ENCODE data around the gene GRAP. TPM values are rescaled to one million over a fixed set of nuclear protein-coding genes. Genes with fewer than 3 reads are reported as not detected.
"Not testable (repeated sequence)": the region's sequence is repeated elsewhere in the genome, so short reads cannot be mapped to it uniquely, and the experiment has no call there.

GRAP gene
- total RNA-seq, 4 donors from 2014 or later, result 2.1 to 4.1 (median 3.5) TPM

GRCh38 chr17:19021622-19022083 is 25.1 kb downstream of the GRAP start:
- H3K9me3 ChIP-seq, result no peaks in the 10 kb centered on the region
- TF ChIP-seq CTCF (IDR thresholded peaks at IDR 0.05) (no peak), POLR2A (IDR thresholded peaks at IDR 0.05; ENCODE audit: low read depth) (no peak), EP300 (IDR thresholded peaks at IDR 0.05) (no peak), POLR2AphosphoS5 (IDR thresholded peaks at IDR 0.05) (no peak)
- H3K4me1 ChIP-seq, result no peaks in the 10 kb centered on the region
- DNase-seq (ENCODE audit: extremely low spot score), result no peak
- H3K36me3 ChIP-seq, result peaks cover 0 to 3% (median 0%) of the 10 kb centered on the region in 4 donors
- intact Hi-C loops (cut with DNase I), result no loop called here
- H3K27me3 ChIP-seq, result no peaks in the 10 kb centered on the region
- H3K27ac ChIP-seq (replicated peaks in 1 of 4), result no peak overlapping the region
- no peak overlapping the region for H3K4me3 ChIP-seq
- WGBS, result over 99% methylated on average over 17 of the region's 24 CpGs

DNA sequence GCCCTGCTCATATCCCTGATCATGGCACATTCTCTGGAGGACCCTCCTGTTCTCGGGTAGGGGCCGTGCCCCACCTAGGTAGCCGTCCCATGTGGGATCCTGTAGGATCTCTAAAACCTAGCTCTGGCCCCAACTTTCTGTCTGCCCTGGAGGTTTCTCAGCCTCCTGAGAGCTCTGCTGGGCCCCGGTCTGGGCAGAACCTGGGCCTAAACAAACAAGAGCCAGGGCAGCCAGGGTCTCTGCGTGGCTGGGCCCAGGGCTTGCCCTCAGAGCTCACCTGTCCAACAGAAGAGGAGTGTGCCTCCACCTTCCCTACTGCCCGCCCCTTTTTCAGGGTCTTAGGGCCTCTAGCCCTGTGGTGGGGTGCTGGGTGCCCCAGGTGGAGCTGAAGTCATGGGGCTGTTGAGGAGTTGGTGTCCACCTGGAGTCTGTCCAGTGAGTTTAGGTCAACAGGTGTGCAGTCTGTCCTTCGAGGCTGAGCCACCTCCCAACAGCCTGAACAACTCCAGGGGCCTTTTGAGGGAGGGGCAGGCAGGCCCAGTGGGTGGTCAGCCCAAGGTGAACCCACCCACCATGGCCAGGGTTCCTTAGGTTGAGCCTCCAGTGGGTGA is 25.6 kb downstream of the GRAP start:
- H3K9me3 ChIP-seq; H3K4me1 ChIP-seq; intact Hi-C loops (cut with DNase I); H3K36me3 ChIP-seq; H3K4me3 ChIP-seq; H3K27me3 ChIP-seq; H3K27ac ChIP-seq (replicated peaks in 1 of 4); DNase-seq (ENCODE audit: extremely low spot score): not testable (repeated sequence)
- 96% methylated on average over 5 of the region's 7 CpGs for WGBS

DNA sequence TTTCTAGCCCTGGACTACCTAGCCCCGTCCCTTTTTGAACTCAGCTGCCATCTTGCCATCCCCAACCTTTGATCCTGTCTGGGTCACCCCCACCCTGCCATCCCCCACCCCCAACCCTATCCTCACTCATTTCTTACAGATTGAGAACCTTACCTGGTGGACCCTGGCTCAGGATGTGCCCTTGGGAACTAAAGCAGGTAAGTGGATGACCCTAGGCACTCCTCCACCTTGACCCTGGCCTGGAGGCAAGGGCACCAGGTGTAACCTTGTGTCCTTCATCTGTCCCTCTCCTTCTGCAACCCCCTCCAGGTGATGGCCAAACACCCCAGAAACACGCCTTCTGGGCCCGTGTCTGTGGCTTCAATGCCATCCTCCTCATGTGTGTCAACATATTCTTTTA is 26.7 kb downstream of the GRAP start:
- intact Hi-C loops (cut with DNase I), result no loop called here
- Histone ChIP-seq H3K4me1 (no peaks in the 10 kb centered on the region), H3K4me3 (no peak overlapping the region), H3K9me3 (no peaks in the 10 kb centered on the region), H3K27me3 (no peaks in the 10 kb centered on the region), H3K27ac (replicated peaks in 1 of 4) (no peak overlapping the region), H3K36me3 (peaks cover 0 to 3% (median 0%) of the 10 kb centered on the region in 4 donors)
- no peak for DNase-seq (ENCODE audit: extremely low spot score)
- TF ChIP-seq POLR2AphosphoS5 (IDR thresholded peaks at IDR 0.05) (no peak), CTCF (IDR thresholded peaks at IDR 0.05) (no peak), POLR2A (IDR thresholded peaks at IDR 0.05; ENCODE audit: low read depth) (no peak), EP300 (IDR thresholded peaks at IDR 0.05) (no peak)
- 92% methylated on average over 1 of the region's 3 CpGs for WGBS

DNA sequence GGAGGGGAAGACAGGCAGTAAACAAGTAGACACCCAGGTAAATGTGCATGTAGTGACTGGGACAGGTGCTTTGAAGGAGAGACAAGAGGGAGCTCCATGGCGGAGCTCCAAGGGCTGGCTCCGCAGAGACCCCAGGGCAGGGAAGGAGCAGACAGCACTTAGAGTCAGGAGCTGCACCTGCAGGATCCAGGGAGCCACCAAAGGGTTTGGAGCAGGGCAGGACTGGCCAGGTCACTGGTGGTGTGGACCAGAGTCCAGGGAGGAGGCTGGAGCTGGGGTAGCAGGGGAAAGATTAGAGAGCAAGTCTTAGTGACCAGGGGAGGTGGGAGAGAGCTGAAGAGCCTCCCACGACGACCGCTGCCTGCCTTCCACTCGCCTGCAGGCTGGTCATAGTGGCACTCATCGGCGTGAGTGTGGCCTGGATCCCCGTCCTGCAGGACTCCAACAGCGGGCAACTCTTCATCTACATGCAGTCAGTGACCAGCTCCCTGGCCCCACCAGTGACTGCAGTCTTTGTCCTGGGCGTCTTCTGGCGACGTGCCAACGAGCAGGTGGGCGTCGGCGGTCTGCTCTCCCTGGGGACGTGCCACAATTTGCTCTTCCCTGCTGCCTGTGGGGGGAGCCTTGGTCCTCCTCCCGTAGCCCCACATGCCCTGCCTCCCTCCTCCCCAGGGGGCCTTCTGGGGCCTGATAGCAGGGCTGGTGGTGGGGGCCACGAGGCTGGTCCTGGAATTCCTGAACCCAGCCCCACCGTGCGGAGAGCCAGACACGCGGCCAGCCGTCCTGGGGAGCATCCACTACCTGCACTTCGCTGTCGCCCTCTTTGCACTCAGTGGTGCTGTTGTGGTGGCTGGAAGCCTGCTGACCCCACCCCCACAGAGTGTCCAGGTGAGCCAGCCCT is 27.5 kb downstream of the GRAP start:
- TF ChIP-seq EP300 (IDR thresholded peaks at IDR 0.05) (no peak), CTCF (IDR thresholded peaks at IDR 0.05) (no peak), POLR2A (IDR thresholded peaks at IDR 0.05; ENCODE audit: low read depth) (no peak), POLR2AphosphoS5 (IDR thresholded peaks at IDR 0.05) (no peak)
- H3K9me3 ChIP-seq, result no peaks in the 10 kb centered on the region
- H3K27ac ChIP-seq (replicated peaks in 1 of 4), result no peak overlapping the region
- intact Hi-C loops (cut with DNase I), result no loop called here
- no peaks in the 10 kb centered on the region for H3K4me1 ChIP-seq
- 53% methylated on average over 22 of the region's 27 CpGs for WGBS
- H3K27me3 ChIP-seq, result no peaks in the 10 kb centered on the region
- H3K4me3 ChIP-seq, result no peak overlapping the region
- DNase-seq (ENCODE audit: extremely low spot score), result no peak
- H3K36me3 ChIP-seq, result peaks cover 0 to 3% (median 0%) of the 10 kb centered on the region in 4 donors

GRCh38 chr17:19018600-19018950 is 28.2 kb downstream of the GRAP start:
- Histone ChIP-seq H3K9me3 (no peaks in the 10 kb centered on the region), H3K4me1 (no peaks in the 10 kb centered on the region), H3K36me3 (peaks cover 0 to 3% (median 0%) of the 10 kb centered on the region in 4 donors), H3K27ac (replicated peaks in 1 of 4) (no peak overlapping the region), H3K27me3 (no peaks in the 10 kb centered on the region), H3K4me3 (no peak overlapping the region)
- DNase-seq (ENCODE audit: extremely low spot score), result no peak
- intact Hi-C loops (cut with DNase I), result no loop called here
- 63% methylated on average over 2 of the region's 6 CpGs for WGBS
- TF ChIP-seq POLR2A (IDR thresholded peaks at IDR 0.05; ENCODE audit: low read depth) (no peak), POLR2AphosphoS5 (IDR thresholded peaks at IDR 0.05) (no peak), EP300 (IDR thresholded peaks at IDR 0.05) (no peak), CTCF (IDR thresholded peaks at IDR 0.05) (no peak)

All from esophagus muscularis mucosa (tissue), 4 donors.